HL-60 (cell line): ENCODE data around the gene SMTNL2.
"Not testable (repeated sequence)": the region's sequence is repeated elsewhere in the genome, so short reads cannot be mapped to it uniquely, and the experiment has no call there.

Experiments used
- DNase-seq, 2 experiments: peaks; one replicate each; pipeline ENCODE4 v3.0.0-alpha.2; 2010 to 2020; ENCODE audit warnings: low read depth in 1 of 2, low spot score in 1 of 2
- H3K27ac ChIP-seq: fragments of 250-450 bp; sonication (Bioruptor Pico); replicated peaks from 2 replicates; pipeline ENCODE4 v1.5.1; 2020; ENCODE audit warnings: mild to moderate bottlenecking, moderate library complexity
- H3K27me3 ChIP-seq: fragments of 250-450 bp; sonication (Bioruptor Pico); 2 replicates; pipeline ENCODE4 v1.5.1; 2021; ENCODE audit warnings: mild to moderate bottlenecking, moderate library complexity; ENCODE audit not compliant: insufficient read depth, poor library complexity, severe bottlenecking
- H3K4me3 ChIP-seq: replicated peaks from 2 replicates; pipeline ENCODE4 v1.5.1; 2011; ENCODE audit warnings: mild to moderate bottlenecking, control low read depth, low read length; ENCODE audit not compliant: insufficient read depth
- GABPA ChIP-seq: IDR thresholded peaks from 2 replicates; pipeline ENCODE4 v1.6.1; 2012; ENCODE audit warnings: low read depth
- POLR2AphosphoS5 ChIP-seq: IDR thresholded peaks from 2 replicates; pipeline ENCODE4 v1.6.1; 2012; ENCODE audit warnings: low read depth
- SPI1 ChIP-seq: IDR thresholded peaks from 2 replicates; pipeline ENCODE4 v1.6.1; 2012; ENCODE audit warnings: low read depth, mild to moderate bottlenecking, borderline replicate concordance
- TF ChIP-seq, protein P1 (sequence below): IDR thresholded peaks from one replicate; pipeline ENCODE4 v1.5.1; 2011; ENCODE audit warnings: low read length, control low read depth, inconsistent platforms; ENCODE audit not compliant: insufficient read depth
- TF ChIP-seq, protein P2 (sequence below): IDR thresholded peaks from 2 replicates; pipeline ENCODE4 v1.6.1; 2012; ENCODE audit warnings: low read depth; ENCODE audit not compliant: insufficient replicate concordance

The SMTNL2 gene

DNA sequence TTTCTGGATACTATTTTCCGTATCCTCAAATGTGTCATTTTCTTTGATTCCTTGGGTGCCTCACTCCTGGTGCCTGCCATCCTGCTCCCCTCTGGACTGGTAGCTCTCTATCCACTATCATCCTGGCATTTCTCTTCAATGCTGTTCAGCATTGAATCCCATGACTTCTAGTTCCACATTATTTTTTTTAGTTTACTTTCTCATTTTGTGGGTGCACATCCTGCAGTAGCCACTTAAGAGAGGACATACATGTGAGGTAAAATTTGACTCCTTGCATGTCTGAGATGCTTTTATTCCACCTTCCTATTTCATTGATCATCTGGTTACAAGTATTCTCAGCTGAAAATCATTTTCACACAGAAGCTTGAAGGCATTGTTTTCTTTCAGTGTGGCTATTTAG is 38.0 kb downstream of the SMTNL2 start:
- Histone ChIP-seq H3K4me3 (no peak overlapping the region), H3K27ac (no peak overlapping the region), H3K27me3 (no peaks in the 10 kb centered on the region)
- DNase-seq = no peak
- TF ChIP-seq, protein P1, sequence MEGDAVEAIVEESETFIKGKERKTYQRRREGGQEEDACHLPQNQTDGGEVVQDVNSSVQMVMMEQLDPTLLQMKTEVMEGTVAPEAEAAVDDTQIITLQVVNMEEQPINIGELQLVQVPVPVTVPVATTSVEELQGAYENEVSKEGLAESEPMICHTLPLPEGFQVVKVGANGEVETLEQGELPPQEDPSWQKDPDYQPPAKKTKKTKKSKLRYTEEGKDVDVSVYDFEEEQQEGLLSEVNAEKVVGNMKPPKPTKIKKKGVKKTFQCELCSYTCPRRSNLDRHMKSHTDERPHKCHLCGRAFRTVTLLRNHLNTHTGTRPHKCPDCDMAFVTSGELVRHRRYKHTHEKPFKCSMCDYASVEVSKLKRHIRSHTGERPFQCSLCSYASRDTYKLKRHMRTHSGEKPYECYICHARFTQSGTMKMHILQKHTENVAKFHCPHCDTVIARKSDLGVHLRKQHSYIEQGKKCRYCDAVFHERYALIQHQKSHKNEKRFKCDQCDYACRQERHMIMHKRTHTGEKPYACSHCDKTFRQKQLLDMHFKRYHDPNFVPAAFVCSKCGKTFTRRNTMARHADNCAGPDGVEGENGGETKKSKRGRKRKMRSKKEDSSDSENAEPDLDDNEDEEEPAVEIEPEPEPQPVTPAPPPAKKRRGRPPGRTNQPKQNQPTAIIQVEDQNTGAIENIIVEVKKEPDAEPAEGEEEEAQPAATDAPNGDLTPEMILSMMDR = no peak
- TF ChIP-seq POLR2AphosphoS5 (no peak), SPI1 (no peak), GABPA (no peak)
- TF ChIP-seq, protein P2, sequence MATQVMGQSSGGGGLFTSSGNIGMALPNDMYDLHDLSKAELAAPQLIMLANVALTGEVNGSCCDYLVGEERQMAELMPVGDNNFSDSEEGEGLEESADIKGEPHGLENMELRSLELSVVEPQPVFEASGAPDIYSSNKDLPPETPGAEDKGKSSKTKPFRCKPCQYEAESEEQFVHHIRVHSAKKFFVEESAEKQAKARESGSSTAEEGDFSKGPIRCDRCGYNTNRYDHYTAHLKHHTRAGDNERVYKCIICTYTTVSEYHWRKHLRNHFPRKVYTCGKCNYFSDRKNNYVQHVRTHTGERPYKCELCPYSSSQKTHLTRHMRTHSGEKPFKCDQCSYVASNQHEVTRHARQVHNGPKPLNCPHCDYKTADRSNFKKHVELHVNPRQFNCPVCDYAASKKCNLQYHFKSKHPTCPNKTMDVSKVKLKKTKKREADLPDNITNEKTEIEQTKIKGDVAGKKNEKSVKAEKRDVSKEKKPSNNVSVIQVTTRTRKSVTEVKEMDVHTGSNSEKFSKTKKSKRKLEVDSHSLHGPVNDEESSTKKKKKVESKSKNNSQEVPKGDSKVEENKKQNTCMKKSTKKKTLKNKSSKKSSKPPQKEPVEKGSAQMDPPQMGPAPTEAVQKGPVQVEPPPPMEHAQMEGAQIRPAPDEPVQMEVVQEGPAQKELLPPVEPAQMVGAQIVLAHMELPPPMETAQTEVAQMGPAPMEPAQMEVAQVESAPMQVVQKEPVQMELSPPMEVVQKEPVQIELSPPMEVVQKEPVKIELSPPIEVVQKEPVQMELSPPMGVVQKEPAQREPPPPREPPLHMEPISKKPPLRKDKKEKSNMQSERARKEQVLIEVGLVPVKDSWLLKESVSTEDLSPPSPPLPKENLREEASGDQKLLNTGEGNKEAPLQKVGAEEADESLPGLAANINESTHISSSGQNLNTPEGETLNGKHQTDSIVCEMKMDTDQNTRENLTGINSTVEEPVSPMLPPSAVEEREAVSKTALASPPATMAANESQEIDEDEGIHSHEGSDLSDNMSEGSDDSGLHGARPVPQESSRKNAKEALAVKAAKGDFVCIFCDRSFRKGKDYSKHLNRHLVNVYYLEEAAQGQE = no peak

DNA sequence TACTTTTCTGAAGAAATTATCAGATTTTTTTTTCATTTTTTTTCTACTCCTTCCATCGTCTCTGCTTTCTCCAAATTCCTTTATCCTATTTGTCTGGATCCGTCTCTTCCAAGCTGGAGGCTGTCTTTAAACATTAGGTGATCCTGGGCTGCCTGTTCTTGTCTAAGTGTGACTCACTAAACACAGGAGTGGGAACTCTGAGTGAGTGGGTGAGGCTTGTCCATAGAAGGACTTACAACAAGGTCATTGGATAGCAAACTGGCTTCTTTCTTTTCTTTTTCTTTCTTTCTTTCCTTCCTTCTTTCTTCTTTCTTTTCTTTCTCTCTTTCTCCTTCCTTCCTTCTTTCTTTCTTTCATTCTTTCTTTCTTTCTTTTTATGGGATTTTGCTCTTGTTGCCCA is 38.9 kb downstream of the SMTNL2 start:
- TF ChIP-seq POLR2AphosphoS5 = no peak
- no peak for TF ChIP-seq GABPA
- TF ChIP-seq, protein P1 = no peak
- TF ChIP-seq, protein P2 = no peak
- no peak for TF ChIP-seq SPI1
- no peak overlapping the region for H3K4me3 ChIP-seq
- no peaks in the 10 kb centered on the region for H3K27me3 ChIP-seq
- DNase-seq = no peak
- no peak overlapping the region for H3K27ac ChIP-seq

DNA sequence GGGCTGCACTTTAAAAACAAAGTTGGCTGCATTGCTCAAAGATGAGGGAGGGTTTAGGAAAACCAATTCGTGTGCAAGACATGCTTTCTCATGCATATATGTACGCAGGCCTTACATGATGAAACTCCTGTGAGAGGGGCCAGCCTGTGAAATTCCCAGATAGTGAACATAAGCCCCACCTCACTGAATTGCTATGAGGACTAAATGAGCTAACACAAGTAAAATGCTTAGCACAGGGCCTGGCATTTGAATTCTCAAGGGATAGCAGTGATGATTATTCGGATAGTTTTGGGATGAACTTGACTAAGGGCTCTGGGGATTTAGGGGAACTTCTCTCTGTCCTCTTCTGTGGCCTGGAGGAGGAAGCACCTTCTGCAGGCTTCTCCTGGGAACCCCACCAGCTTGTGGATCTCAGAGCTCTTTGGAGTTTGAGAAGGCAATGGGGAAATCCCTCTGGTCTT is 40.2 kb downstream of the SMTNL2 start:
- not testable (repeated sequence) for H3K4me3 ChIP-seq, DNase-seq, H3K27ac ChIP-seq, H3K27me3 ChIP-seq

DNA sequence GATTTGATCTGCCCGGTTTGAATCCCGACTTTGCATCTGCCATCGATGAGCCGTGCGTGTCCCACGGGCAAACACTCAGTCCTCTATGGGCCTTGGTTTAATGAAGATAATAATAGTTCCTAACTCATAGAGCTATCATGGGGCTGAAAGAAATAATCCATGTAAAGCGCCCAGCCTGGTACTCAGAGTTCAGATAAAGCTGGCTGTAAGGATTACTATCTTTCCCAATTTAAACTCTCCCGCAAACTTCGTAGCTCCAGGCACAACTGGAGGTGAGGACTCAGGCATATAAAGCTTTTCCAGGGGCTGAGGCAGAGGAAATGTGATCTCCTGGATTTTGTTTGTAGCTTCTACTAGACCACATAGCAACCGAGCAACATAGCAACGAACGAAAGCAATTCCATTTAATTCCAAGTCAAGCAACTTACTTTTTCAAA is 40.9 kb downstream of the SMTNL2 start:
- DNase-seq = no peak
- Histone ChIP-seq H3K27ac (no peak overlapping the region), H3K4me3 (no peak overlapping the region), H3K27me3 (no peaks in the 10 kb centered on the region)
- TF ChIP-seq, protein P2 = no peak
- TF ChIP-seq POLR2AphosphoS5 = no peak
- TF ChIP-seq, protein P1 = no peak
- TF ChIP-seq SPI1 = no peak
- TF ChIP-seq GABPA = no peak
